Fibroblast of skin of left quadriceps (primary cell): ENCODE measurements around the gene LHCGR.
"Not testable (repeated sequence)": the region's sequence is repeated elsewhere in the genome, so short reads cannot be mapped to it uniquely, and the experiment has no call there.

Experiments
- DNase-seq, 2 experiments: peaks; one replicate each; pipeline ENCODE4 v3.0.0-alpha.2; 2013; ENCODE audit warnings: low read depth in 2 of 2

LHCGR gene

DNA sequence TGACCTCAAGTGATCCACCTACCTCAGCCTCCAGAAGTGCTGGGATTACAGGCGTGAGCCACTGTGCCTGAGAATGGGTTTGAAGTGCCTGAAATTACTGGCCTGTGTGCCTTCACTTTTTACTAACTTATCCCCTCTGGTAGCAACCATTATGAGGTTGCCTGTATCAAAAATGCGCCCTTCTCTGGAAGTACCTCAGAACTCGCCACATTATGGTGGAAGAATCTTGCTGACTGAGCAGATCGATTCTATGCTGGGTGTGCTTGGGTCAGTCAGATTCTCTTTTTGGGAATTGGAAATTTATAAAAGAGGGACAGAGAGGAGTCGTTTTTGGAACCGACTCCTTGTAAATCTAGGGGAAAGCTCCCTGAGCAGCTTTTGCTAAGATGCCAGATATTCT is 8.2 kb downstream of the LHCGR start:
- DNase-seq, result no peak

DNA sequence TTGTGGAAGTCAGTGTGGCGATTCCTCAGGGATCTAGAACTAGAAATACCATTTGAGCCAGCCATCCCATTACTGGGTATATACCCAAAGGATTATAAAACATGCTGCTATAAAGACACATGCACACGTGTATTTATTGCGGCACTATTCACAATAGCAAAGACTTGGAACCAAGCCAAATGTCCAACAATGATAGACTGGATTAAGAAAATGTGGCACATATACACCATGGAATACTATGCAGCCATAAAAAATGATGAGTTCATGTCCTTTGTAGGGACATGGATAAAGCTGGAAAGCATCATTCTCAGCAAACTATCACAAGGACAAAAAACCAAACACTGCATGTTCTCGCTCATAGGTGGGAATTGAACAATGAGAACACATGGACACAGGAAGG is 16.3 kb downstream of the LHCGR start:
- DNase-seq, result not testable (repeated sequence)

- no peak for DNase-seq
Measured at GRCh38 chr2:48738806-48739205, 16.7 kb downstream of the LHCGR start.

DNA sequence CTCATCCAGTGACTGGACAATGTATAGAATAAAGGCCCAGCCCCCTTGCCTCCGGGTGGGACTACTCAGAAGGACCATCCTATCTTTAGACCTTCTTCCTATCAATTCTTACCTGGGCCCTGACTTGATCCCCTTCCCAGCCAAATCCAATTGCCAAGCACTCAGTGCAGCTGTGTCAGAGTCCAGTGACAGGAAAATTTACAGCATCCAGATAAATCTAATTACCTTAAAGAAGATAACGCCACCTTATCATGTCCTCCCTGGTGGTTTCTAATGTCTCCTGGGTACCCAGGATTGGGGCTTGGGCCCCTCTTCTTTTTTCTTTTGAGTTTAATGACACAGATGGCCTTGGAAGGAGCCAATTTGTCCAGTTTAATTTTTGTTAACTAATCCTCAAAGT is 19.3 kb downstream of the LHCGR start:
- no peak for DNase-seq

DNA sequence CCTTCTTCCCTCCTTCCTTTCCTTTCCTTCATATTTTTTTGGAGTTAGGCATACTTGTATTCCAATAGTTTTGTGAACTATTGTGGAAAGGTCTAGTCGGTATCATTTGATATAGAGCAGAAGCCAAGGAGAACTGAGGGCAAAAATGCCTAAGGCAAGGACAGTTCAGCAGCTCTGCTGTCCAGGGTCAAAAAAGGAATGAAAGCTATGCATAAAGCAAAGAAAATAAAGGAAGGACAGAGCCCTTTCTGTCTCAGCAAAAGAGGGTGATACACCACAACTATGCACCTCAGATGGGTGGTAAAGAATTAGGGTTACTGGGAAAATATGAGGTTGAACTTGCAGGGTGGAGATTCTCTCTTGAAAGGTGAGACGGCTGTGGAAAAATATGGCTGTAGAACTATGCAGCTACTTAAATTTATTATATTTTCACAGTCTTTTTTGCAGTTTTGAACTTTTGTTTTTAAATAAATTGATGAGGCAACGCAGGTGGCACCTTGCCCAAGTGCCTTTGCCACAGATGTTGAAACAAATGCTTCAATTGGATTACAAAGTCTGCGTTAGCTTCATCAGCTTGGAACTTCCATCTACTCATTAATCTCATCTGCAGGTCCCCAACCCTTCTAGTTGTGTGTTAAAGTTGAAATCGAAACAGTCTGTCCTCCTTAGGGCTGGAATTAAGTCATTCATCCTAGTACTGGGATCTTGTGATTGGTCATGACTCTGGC is 20.8 kb downstream of the LHCGR start:
- DNase-seq, result no peak

DNA sequence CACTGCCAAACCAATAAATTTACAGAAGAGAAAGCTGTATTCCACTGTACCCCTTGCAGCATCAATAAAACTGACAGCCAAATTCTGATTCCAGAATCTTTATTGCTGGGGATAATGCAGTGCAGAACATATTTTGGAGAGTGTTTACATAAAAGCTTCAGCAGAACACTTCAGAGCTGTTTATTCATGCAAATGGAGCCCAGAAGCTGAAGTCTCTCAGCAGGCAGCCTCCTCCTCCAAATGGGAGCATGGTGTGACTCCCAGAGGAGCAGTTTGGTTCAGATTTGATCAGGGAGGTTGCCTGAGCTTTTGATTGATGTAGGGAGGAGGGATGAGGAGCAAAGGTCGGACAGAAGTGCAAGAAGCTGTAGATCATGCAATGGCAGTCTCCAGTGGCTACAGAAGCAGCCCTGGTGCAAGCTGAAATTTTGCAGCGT is 22.4 kb downstream of the LHCGR start:
- no peak for DNase-seq

- no peak for DNase-seq
Measured at GRCh38 chr2:48728840-48729239, 26.7 kb downstream of the LHCGR start.

DNA sequence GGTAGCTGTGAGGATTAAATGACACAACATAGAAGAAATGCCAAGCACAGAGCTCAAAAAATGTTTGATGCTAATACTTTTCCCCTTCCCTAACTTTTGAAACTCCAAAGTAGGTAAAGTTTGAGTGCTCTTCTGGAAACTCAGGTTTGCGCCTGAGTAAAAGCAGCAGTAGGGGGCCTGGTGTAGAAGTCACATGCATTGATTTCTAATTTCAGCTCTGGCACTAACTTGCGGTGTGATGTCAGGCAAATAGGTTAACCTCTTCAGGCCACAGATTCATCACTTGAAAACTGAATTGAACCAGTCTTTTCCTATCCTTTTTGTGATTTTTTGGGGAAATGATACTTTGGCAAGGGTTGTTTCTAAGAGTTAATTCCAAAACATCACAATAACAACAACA is 27.2 kb downstream of the LHCGR start:
- no peak for DNase-seq

DNA sequence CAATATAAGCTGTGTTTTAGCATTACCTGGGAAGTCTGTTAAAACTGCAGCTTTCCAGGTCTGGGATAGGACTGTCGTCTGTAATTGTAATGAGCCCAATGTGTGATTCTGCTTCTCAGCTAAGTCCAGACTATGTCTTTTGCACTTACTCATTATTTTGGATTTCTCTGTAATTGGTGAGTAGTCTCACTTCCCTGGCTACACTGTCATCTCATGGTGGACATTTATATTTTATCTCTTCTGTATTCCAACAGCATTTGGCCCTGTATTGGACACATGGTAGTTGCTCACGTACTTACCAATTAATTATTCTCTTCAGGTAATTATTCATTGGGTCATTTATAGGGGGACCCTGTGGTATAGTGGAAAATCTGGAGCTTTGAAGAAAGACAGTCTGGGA is 28.0 kb downstream of the LHCGR start:
- DNase-seq, result no peak

- no peak for DNase-seq
Measured at GRCh38 chr2:48725696-48726494, 29.6 kb downstream of the LHCGR start.

DNA sequence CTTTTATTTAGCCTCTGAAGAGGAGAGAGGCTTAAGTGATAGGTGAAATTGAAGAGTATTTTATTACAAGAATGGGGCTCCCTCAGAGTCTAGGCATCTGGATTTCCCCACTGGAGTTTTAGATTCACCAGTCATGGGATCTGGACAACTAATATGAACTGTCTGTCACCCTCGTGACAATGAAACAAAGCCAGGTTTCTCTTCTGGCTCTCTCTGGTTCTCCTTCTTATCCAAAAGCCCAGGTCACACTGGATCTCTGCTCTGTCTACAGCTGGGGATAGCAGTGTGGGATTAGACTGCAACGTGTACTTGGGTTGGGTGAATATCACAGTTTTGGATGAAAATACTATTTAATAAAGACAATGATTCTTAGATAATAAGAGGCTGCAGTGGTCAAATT is 31.2 kb downstream of the LHCGR start:
- no peak for DNase-seq

GRCh38 chr2:48723129-48723528 is 32.4 kb downstream of the LHCGR start:
- peak; percentile 82 to 88 for DNase-seq

GRCh38 chr2:48722391-48722790 is 33.1 kb downstream of the LHCGR start:
- no peak for DNase-seq

- DNase-seq, result no peak
Measured at GRCh38 chr2:48721158-48721557, 34.4 kb downstream of the LHCGR start.

DNA sequence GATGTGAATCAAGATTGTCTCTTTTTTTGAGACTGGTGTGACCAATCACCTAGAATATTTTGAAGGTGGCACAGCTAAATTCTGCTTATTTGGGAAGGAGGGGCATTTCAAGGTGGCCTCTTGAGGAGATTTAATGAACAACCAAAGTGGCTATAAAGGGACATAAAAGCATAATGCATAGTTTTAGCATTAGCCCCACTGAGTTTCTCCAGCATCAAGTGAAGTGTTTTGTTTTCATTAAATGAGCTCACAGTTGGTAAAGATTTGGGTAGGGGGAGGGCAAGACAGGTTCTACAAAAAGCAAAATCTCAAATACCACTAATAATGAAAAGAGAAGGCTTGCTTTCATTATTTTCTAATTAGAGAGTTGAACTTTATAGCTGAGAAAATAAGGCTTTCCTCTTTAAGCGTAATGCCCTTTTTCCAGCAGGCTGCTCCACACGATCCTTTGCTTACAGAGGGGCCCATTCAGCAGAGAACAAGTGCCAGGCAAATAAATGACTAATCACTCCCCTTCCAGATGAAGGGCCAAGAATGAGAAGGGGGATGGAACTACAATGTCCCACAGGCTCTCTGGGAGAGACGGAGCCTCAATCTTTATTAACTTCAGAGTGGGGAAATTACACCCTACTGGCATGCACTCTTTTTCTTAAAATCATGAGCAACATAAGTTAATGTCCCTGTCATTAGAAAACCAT is 35.9 kb downstream of the LHCGR start:
- DNase-seq, result no peak

DNA sequence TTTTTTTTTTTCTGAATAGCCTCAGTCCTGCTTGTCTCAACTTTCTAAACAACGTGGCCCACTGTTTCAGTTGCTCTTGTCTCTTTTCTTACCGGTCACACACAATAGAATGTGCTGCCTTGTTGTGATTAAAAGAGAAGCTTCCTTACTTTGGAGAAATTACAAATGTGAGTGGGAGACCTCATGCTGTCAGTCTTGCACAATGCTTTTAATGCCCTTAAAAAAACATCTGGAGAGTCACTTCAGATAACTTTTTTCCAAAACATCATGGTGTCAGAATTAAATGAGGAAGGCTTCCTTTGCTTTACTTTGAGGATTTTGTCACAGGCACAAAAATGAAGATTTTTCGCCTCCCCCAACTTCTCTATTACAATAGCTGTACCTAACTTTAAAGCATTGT is 37.7 kb downstream of the LHCGR start:
- no peak for DNase-seq

- peak; percentile 62 to 69 for DNase-seq
Measured at GRCh38 chr2:48715956-48716355, 39.6 kb downstream of the LHCGR start.

GRCh38 chr2:48715042-48715899 is 40.3 kb downstream of the LHCGR start:
- DNase-seq, result peak; percentile 42 to 49

DNA sequence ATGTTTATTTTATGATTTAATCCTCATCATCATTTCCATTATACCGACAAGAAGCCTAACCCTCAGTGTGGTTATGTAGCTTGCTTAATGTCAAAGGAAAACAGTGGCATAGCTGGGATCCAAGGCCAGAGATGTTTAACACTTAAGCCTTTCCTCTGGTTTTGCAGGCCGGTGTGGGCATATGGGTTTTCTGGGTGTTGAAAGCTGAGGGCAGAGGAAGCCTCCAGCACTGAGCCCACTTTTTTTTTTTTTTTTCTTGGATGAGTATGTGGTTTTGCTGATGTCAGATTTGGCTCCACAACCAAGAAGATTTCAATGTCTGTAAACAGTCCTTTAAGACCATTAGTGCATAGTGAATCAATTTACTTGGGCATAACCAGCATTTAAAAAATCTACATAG is 41.3 kb downstream of the LHCGR start:
- peak in 1 of 2 experiments; percentile 39 for DNase-seq

DNA sequence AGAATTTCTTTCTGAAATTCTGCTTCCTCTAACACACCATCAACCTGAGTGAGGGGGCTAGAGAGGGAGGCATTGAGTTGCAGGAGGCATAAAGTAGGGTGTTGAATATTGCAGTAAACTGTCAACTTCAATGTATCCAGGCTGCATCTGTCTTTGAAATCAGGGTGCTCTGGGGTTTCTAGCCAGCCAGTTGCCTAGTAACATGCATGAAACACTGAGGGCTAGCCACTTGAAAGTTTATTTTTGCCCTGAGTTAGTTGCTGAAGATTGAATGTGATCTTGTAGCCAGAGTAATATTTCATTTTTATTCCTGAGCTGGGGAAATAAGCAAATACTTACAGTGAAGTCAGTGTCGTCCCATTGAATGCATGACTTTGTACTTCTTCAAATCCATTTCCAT is 41.9 kb downstream of the LHCGR start:
- no peak for DNase-seq

GRCh38 chr2:48712151-48712550 is 43.4 kb downstream of the LHCGR start:
- DNase-seq, result no peak

DNA sequence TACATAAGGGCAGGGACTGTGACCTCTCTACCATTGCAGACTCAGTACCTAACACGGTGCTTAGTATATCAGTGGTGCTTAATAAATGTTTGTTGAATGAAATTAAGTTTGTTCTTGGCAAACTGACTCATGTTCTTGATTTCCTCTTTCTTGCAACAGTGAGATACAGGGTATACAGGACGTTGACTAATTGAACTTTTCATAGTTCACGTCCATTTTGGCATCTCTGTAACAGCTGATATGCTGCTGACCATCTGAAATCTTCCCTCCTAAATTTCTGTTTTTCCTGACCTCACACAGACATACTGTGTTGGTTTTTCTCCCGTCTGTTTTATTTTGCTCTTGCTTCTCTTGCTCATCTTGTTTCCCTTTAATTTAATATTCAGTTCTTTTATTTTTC is 44.2 kb downstream of the LHCGR start:
- no peak for DNase-seq
